ENCODE data around the gene IFT20.

- TF ChIP-seq, protein P1, sequence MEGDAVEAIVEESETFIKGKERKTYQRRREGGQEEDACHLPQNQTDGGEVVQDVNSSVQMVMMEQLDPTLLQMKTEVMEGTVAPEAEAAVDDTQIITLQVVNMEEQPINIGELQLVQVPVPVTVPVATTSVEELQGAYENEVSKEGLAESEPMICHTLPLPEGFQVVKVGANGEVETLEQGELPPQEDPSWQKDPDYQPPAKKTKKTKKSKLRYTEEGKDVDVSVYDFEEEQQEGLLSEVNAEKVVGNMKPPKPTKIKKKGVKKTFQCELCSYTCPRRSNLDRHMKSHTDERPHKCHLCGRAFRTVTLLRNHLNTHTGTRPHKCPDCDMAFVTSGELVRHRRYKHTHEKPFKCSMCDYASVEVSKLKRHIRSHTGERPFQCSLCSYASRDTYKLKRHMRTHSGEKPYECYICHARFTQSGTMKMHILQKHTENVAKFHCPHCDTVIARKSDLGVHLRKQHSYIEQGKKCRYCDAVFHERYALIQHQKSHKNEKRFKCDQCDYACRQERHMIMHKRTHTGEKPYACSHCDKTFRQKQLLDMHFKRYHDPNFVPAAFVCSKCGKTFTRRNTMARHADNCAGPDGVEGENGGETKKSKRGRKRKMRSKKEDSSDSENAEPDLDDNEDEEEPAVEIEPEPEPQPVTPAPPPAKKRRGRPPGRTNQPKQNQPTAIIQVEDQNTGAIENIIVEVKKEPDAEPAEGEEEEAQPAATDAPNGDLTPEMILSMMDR (IDR thresholded peaks at IDR 0.05) = peak in 1 of 6 experiments; percentile 16
- TF ChIP-seq POLR2AphosphoS5 (IDR thresholded peaks at IDR 0.05) (peak; percentile 91 to 99), POLR2A (IDR thresholded peaks at IDR 0.05) (peak; percentile 84 to 97 (median 93)), EP300 (IDR thresholded peaks at IDR 0.05) (peak in 1 of 4 donors; percentile 80)
Measured at GRCh38 chr17:28335201-28335958, at the start of gene IFT20, which contains the start of gene TNFAIP1.
